ENCODE results near the gene ZNF331. TPM values are rescaled to one million over a fixed set of nuclear protein-coding genes. Genes with fewer than 3 reads are reported as not detected.

Gene ZNF331
- total RNA-seq, 1 donor from 2014 or later: 4.6 TPM

GRCh38 chr19:53521373-53522202 is 16.4 kb upstream of the ZNF331 start:
- ATAC-seq: peak; percentile 13

- ATAC-seq: no peak
Measured at GRCh38 chr19:53525922-53526321, 12.0 kb upstream of the ZNF331 start.

GRCh38 chr19:53530622-53531021 is 7.3 kb upstream of the ZNF331 start:
- ATAC-seq: no peak

- ATAC-seq: no peak
Measured at GRCh38 chr19:53531457-53531856, 6.5 kb upstream of the ZNF331 start.

- no peak for ATAC-seq
Measured at GRCh38 chr19:53532362-53532761, 5.6 kb upstream of the ZNF331 start.

- ATAC-seq: no peak
Measured at GRCh38 chr19:53536225-53536548, 1.8 kb upstream of the ZNF331 start.

GRCh38 chr19:53537121-53537520 is 824 bp upstream of the ZNF331 start:
- ATAC-seq: no peak

- ATAC-seq: peak; percentile 42
Measured at GRCh38 chr19:53538378-53539109, 599 bp downstream of the ZNF331 start.

GRCh38 chr19:53540091-53540490 is 2.1 kb downstream of the ZNF331 start:
- no peak for ATAC-seq

- no peak for ATAC-seq
Measured at GRCh38 chr19:53541971-53542370, 4.0 kb downstream of the ZNF331 start.

- no peak for ATAC-seq
Measured at GRCh38 chr19:53545271-53546065, 7.5 kb downstream of the ZNF331 start.

- no peak for ATAC-seq
Measured at GRCh38 chr19:53546758-53547513, 9.0 kb downstream of the ZNF331 start.

- no peak for ATAC-seq
Measured at GRCh38 chr19:53549340-53549739, 11.4 kb downstream of the ZNF331 start.

GRCh38 chr19:53552001-53552721 is 14.2 kb downstream of the ZNF331 start:
- ATAC-seq: no peak

GRCh38 chr19:53553156-53553555 is 15.2 kb downstream of the ZNF331 start:
- no peak for ATAC-seq

GRCh38 chr19:53553865-53554791 is 16.2 kb downstream of the ZNF331 start:
- ATAC-seq: peak; percentile 91

- peak; percentile 27 for ATAC-seq
Measured at GRCh38 chr19:53554804-53555203, 16.9 kb downstream of the ZNF331 start.

- ATAC-seq: no peak
Measured at GRCh38 chr19:53555352-53555751, 17.4 kb downstream of the ZNF331 start.

GRCh38 chr19:53571339-53571738 is 33.4 kb downstream of the ZNF331 start:
- ATAC-seq: no peak

- no peak for ATAC-seq
Measured at GRCh38 chr19:53576941-53577653, 39.2 kb downstream of the ZNF331 start.

Measured in esophagus mucosa (tissue), 1 donor.